Smooth muscle cell (in vitro differentiated cells): Measurements from ENCODE around the gene TRIM44. TPM values are rescaled to one million over a fixed set of nuclear protein-coding genes. Genes with fewer than 3 reads are reported as not detected.

Experiments
- DNase-seq: peaks from one replicate; lab custom pipeline; 2025; ENCODE audit not compliant: unreplicated experiment; lab: John Stamatoyannopoulos, UW
- H2AFZ ChIP-seq: fragments of 200-600 bp; sonication (generic); 2 replicates; pipeline ENCODE4 v1.6.0; 2016; ENCODE audit warnings: antibody characterized with exemption, low read depth, mild to moderate bottlenecking
- H3F3A ChIP-seq: fragments of 200-600 bp; sonication (generic); 2 replicates; pipeline ENCODE4 v1.6.0; 2017; ENCODE audit warnings: antibody characterized with exemption, low read depth
- H3K27ac ChIP-seq: fragments of 200-600 bp; sonication (generic); 2 replicates; pipeline ENCODE4 v1.5.1; 2016; ENCODE audit warnings: low read depth, mild to moderate bottlenecking
- H3K27me3 ChIP-seq: fragments of 200-600 bp; sonication (generic); 2 replicates; pipeline ENCODE4 v1.6.1; 2016; ENCODE audit warnings: low read depth, mild to moderate bottlenecking
- H3K36me3 ChIP-seq: fragments of 200-600 bp; sonication (generic); 2 replicates; pipeline ENCODE4 v1.5.1; 2016; ENCODE audit warnings: low read depth
- H3K4me1 ChIP-seq: fragments of 200-600 bp; sonication (generic); 2 replicates; pipeline ENCODE4 v1.5.1; 2016; ENCODE audit warnings: low read depth
- H3K4me2 ChIP-seq: fragments of 200-600 bp; sonication (generic); 2 replicates; pipeline ENCODE4 v1.6.0; 2016; ENCODE audit warnings: mild to moderate bottlenecking
- H3K4me3 ChIP-seq: fragments of 200-600 bp; sonication (generic); 2 replicates; pipeline ENCODE4 v1.5.1; 2016; ENCODE audit warnings: mild to moderate bottlenecking
- H3K79me2 ChIP-seq: fragments of 200-600 bp; sonication (generic); 2 replicates; pipeline ENCODE4 v1.6.0; 2016; ENCODE audit warnings: low read depth, mild to moderate bottlenecking
- H3K9ac ChIP-seq: fragments of 200-600 bp; sonication (generic); 2 replicates; pipeline ENCODE4 v1.6.0; 2016; ENCODE audit warnings: low read depth
- H3K9me3 ChIP-seq: fragments of 200-600 bp; sonication (generic); replicated peaks from 2 replicates; pipeline ENCODE4 v1.5.1; 2016; ENCODE audit warnings: low read depth
- H4K20me1 ChIP-seq: fragments of 200-600 bp; sonication (generic); 2 replicates; pipeline ENCODE4 v1.6.0; 2016; ENCODE audit warnings: low read depth
- CTCF ChIP-seq: fragments of 200-600 bp; sonication (generic); IDR thresholded peaks from 2 replicates; pipeline ENCODE4 v1.5.1; 2017; ENCODE audit warnings: borderline replicate concordance, mild to moderate bottlenecking, antibody characterized with exemption; ENCODE audit not compliant: insufficient read depth, poor library complexity, severe bottlenecking
- WGBS: methylation state at CpG from one replicate; pipeline ENCODE4 v1.1.7; 2016; ENCODE audit warnings: low lambda C conversion rate; 5-methylcytosine and 5-hydroxymethylcytosine counted together
- polyA plus RNA-seq: library from polyadenylated mRNA; unstranded; fragments of >200 nt; fragmentation: Nextera tagmentation; extraction: Ambion mirVana; gene quantifications from 2 replicates; pipeline ENCODE4 v1.2.1, GENCODE V29; 2016
- total RNA-seq: library from RNA; depleted of rRNA; stranded (reverse); fragments of >200 nt; gene quantifications from 2 replicates; pipeline ENCODE4 v1.2.3, GENCODE V29; 2014

The TRIM44 gene
- total and polyA plus RNA-seq, 2 experiments from 2014 or later: 20.9 to 32.9 TPM

- H3K4me3 ChIP-seq: no peak overlapping the region
- DNase-seq: no peak
- no peaks in the 10 kb centered on the region for H3K36me3 ChIP-seq
- H3F3A ChIP-seq: no peaks in the 10 kb centered on the region
- no peaks in the 10 kb centered on the region for H3K27me3 ChIP-seq
- H3K9me3 ChIP-seq: no peaks in the 10 kb centered on the region
- H3K4me1 ChIP-seq: no peaks in the 10 kb centered on the region
- no peaks in the 10 kb centered on the region for H3K79me2 ChIP-seq
- H3K9ac ChIP-seq: no peak overlapping the region
- no peak overlapping the region for H2AFZ ChIP-seq
- WGBS: 92% methylated on average over 5 of the region's 5 CpGs
- TF ChIP-seq CTCF: no peak
- no peak overlapping the region for H3K27ac ChIP-seq
- H4K20me1 ChIP-seq: no peaks in the 10 kb centered on the region
- H3K4me2 ChIP-seq: no peak overlapping the region
These were observed 153.2 kb downstream of the TRIM44 start for GRCh38 chr11:35815556-35816315.

GRCh38 chr11:35820614-35821013, 158.0 kb downstream of the TRIM44 start:
- Histone ChIP-seq H3F3A (peaks cover 4% of the 10 kb centered on the region), H3K27me3 (no peaks in the 10 kb centered on the region), H3K27ac (no peak overlapping the region), H2AFZ (no peak overlapping the region), H3K79me2 (no peaks in the 10 kb centered on the region), H3K4me2 (no peak overlapping the region), H3K9me3 (no peaks in the 10 kb centered on the region), H3K4me3 (no peak overlapping the region), H3K4me1 (no peaks in the 10 kb centered on the region), H4K20me1 (no peaks in the 10 kb centered on the region), H3K36me3 (no peaks in the 10 kb centered on the region), H3K9ac (no peak overlapping the region)
- TF ChIP-seq CTCF: no peak
- 72% methylated on average over 5 of the region's 5 CpGs for WGBS
- DNase-seq: no peak

- DNase-seq: no peak
- Histone ChIP-seq H3K4me3 (no peak overlapping the region), H3K27ac (no peak overlapping the region), H2AFZ (no peak overlapping the region), H3K9me3 (no peaks in the 10 kb centered on the region), H3F3A (peaks cover 4% of the 10 kb centered on the region), H3K27me3 (no peaks in the 10 kb centered on the region), H3K4me2 (no peak overlapping the region), H3K36me3 (no peaks in the 10 kb centered on the region), H4K20me1 (no peaks in the 10 kb centered on the region), H3K79me2 (no peaks in the 10 kb centered on the region), H3K9ac (no peak overlapping the region), H3K4me1 (no peaks in the 10 kb centered on the region)
- no peak for TF ChIP-seq CTCF
- 92% methylated on average over 2 of the region's 2 CpGs for WGBS
These were observed 160.4 kb downstream of the TRIM44 start for GRCh38 chr11:35822815-35823495.
